Sigmoid colon (tissue), 7 donors: ENCODE results near the gene STK11. TPM values are rescaled to one million over a fixed set of nuclear protein-coding genes. Genes with fewer than 3 reads are reported as not detected.

Source experiments
- DNase-seq: peaks from one replicate; pipeline ENCODE4 v3.0.0-alpha.2; 2019
- H3K27ac ChIP-seq, 4 donors: fragments of 200-600 bp; sonication (generic); one replicate each; pipeline ENCODE4 v1.5.1; 2016 to 2019; ENCODE audit warnings: mild to moderate bottlenecking in 1 of 4
- H3K27me3 ChIP-seq, 3 donors: fragments of 200-600 bp; sonication (generic); one replicate each; pipeline ENCODE4 v1.5.1; 2019; ENCODE audit warnings: mild to moderate bottlenecking in 1 of 3
- H3K36me3 ChIP-seq, 4 donors: fragments of 200-600 bp; sonication (generic); one replicate each; pipeline ENCODE4 v1.5.1; 2016 to 2019
- H3K4me1 ChIP-seq, 4 donors: fragments of 200-600 bp; sonication (generic); one replicate each; pipeline ENCODE4 v1.5.1; 2017 to 2019
- H3K4me3 ChIP-seq, 4 donors: fragments of 200-600 bp; sonication (generic); one replicate each; pipeline ENCODE4 v1.5.1; 2017 to 2019; ENCODE audit warnings: mild to moderate bottlenecking in 2 of 4, moderate library complexity in 1 of 4
- H3K9me3 ChIP-seq, 4 donors: fragments of 200-600 bp in 3 of 4; sonication (generic) in 3 of 4; one replicate each; pipeline versions ENCODE4 v1.5.1 to v1.6.1; 2013 to 2019
- CTCF ChIP-seq, 4 experiments: fragments of 450-650 bp in 3 of 4; fragments of 200-600 bp in 1 of 4; IDR thresholded peaks; one replicate each; pipeline ENCODE4 v1.5.1; 2016 to 2019; ENCODE audit warnings: antibody characterized with exemption in 4 of 4, mild to moderate bottlenecking in 3 of 4, moderate library complexity in 2 of 4
- EP300 ChIP-seq, 4 donors: sonication (generic); formaldehyde crosslinking; IDR thresholded peaks; one replicate each; pipeline ENCODE4 v1.6.1; 2017; ENCODE audit warnings: antibody characterized with exemption in 4 of 4
- POLR2A ChIP-seq, 2 donors: fragments of 450-650 bp; IDR thresholded peaks; one replicate each; pipeline ENCODE4 v1.6.1; 2016; ENCODE audit warnings: antibody characterized with exemption in 2 of 2, mild to moderate bottlenecking in 2 of 2, moderate library complexity in 2 of 2
- POLR2AphosphoS5 ChIP-seq, 4 donors: sonication (generic); formaldehyde crosslinking; IDR thresholded peaks; one replicate each; pipeline ENCODE4 v1.6.1; 2017; ENCODE audit warnings: antibody characterized with exemption in 4 of 4
- WGBS, 2 donors: extraction: QIAGEN DNeasy Blood & Tissue Kit; methylation state at CpG; one replicate each; pipeline ENCODE4 v1.1.7; 2013; 5-methylcytosine and 5-hydroxymethylcytosine counted together
- intact Hi-C: fragments of 100-400 bp; cut with DNase I; formaldehyde crosslinking; loops from one replicate; pipeline ENCODE4 v1.15.1; 2023
- polyA plus RNA-seq, 3 donors: library from polyadenylated mRNA; stranded (reverse); fragments of 200-250 nt; gene quantifications; one replicate each; pipeline ENCODE4 v1.2.3, GENCODE V29; 2013
- total RNA-seq, 4 donors: library from RNA; depleted of rRNA; stranded (reverse); fragments of >200 nt; gene quantifications; one replicate each; pipeline ENCODE4 v1.1.0, GENCODE V29; 2016
- donor health status: healthy with polysubstance abuse.
- donor health status: Bipolar disorder and iron deficiency.
- donor health status: healthy.

The STK11 gene
- total and polyA plus RNA-seq, 7 donors, result 31.2 to 86.5 (median 41.8) TPM

GRCh38 chr19:1220976-1221903 lies 15.7 kb downstream of the STK11 start:
- Histone ChIP-seq H3K36me3 (peaks cover 13 to 67% (median 38%) of the 10 kb centered on the region in 4 donors), H3K4me3 (no peak overlapping the region), H3K9me3 (no peaks in the 10 kb centered on the region), H3K4me1 (peaks cover 0 to 66% (median 51%) of the 10 kb centered on the region in 4 donors), H3K27ac (peak overlapping the region in 2 of 4 donors; percentile 5 to 57), H3K27me3 (no peaks in the 10 kb centered on the region)
- intact Hi-C loops, result loop anchor here (2.0 kb wide), 1 partner anchor 16 kb away; no protein-coding TSS in a partner anchor
- TF ChIP-seq CTCF (IDR thresholded peaks at IDR 0.05) (peak; percentile 9 to 59 (median 49)), POLR2AphosphoS5 (IDR thresholded peaks at IDR 0.05) (no peak)
- 71 to 82% methylated on average over 38 of the region's 38 CpGs for WGBS, 2 donors
- DNase-seq, result peak; percentile 83

- DNase-seq, result no peak
- H3K36me3 ChIP-seq, result peaks cover 13 to 73% (median 44%) of the 10 kb centered on the region in 4 donors
- H3K9me3 ChIP-seq, result no peaks in the 10 kb centered on the region
- WGBS, 2 donors, result 92 to 95% methylated on average over 22 of the region's 22 CpGs
- H3K27me3 ChIP-seq, result no peaks in the 10 kb centered on the region
- TF ChIP-seq POLR2AphosphoS5 (IDR thresholded peaks at IDR 0.05) (no peak), POLR2A (IDR thresholded peaks at IDR 0.05) (no peak), CTCF (IDR thresholded peaks at IDR 0.05) (no peak), EP300 (IDR thresholded peaks at IDR 0.05) (no peak)
- peaks cover 0 to 60% (median 45%) of the 10 kb centered on the region in 4 donors for H3K4me1 ChIP-seq
- intact Hi-C loops, result loop anchor here (2.0 kb wide), 1 partner anchor 15 kb away; no protein-coding TSS in a partner anchor
- H3K27ac ChIP-seq, result peak overlapping the region in 1 of 4 donors; percentile 57
- no peak overlapping the region for H3K4me3 ChIP-seq
These were observed 16.3 kb downstream of the STK11 start for GRCh38 chr19:1221904-1222255.

- WGBS, 2 donors, result 93 to 96% methylated on average over 14 of the region's 14 CpGs
- peaks cover 0 to 55% (median 41%) of the 10 kb centered on the region in 4 donors for H3K4me1 ChIP-seq
- H3K9me3 ChIP-seq, result no peaks in the 10 kb centered on the region
- peaks cover 13 to 78% (median 49%) of the 10 kb centered on the region in 4 donors for H3K36me3 ChIP-seq
- H3K27me3 ChIP-seq, result no peaks in the 10 kb centered on the region
- no peak for DNase-seq
- TF ChIP-seq EP300 (IDR thresholded peaks at IDR 0.05), result no peak
- TF ChIP-seq POLR2AphosphoS5 (IDR thresholded peaks at IDR 0.05), result no peak
- TF ChIP-seq CTCF (IDR thresholded peaks at IDR 0.05), result no peak
- TF ChIP-seq POLR2A (IDR thresholded peaks at IDR 0.05), result no peak
- intact Hi-C loops, result no loop called here
- no peak overlapping the region for H3K4me3 ChIP-seq
- H3K27ac ChIP-seq, result peak overlapping the region in 1 of 4 donors; percentile 57
These were observed 16.8 kb downstream of the STK11 start for GRCh38 chr19:1222394-1222793.

- no peak for DNase-seq
- intact Hi-C loops, result no loop called here
- Histone ChIP-seq H3K9me3 (no peaks in the 10 kb centered on the region), H3K4me3 (no peak overlapping the region), H3K36me3 (peaks cover 13 to 87% (median 53%) of the 10 kb centered on the region in 4 donors), H3K27me3 (no peaks in the 10 kb centered on the region), H3K4me1 (peaks cover 0 to 46% (median 32%) of the 10 kb centered on the region in 4 donors), H3K27ac (no peak overlapping the region)
- WGBS, 2 donors, result 78 to 85% methylated on average over 48 of the region's 48 CpGs
- TF ChIP-seq CTCF (IDR thresholded peaks at IDR 0.05), result peak in 2 of 4 experiments; percentile 12 to 16
- TF ChIP-seq EP300 (IDR thresholded peaks at IDR 0.05), result no peak
- TF ChIP-seq POLR2A (IDR thresholded peaks at IDR 0.05), result no peak
- no peak for TF ChIP-seq POLR2AphosphoS5 (IDR thresholded peaks at IDR 0.05)
These were observed 17.7 kb downstream of the STK11 start for GRCh38 chr19:1223018-1223855.
